IPS-18c (cell line): ENCODE results near the gene USP37.

Source experiments
- H3K4me3 ChIP-seq: 2 replicates; pipeline ENCODE4 v1.7.0; 2013; ENCODE audit warnings: low read depth, mild to moderate bottlenecking, low read length, moderate library complexity; ENCODE audit not compliant: insufficient read depth
- H3K9me3 ChIP-seq: one replicate; pipeline ENCODE4 v1.6.1; 2013; ENCODE audit warnings: mild to moderate bottlenecking, low read length, moderate library complexity; ENCODE audit not compliant: control insufficient read depth, insufficient read depth

Gene USP37

GRCh38 chr2:218452079-218452478, 116.1 kb downstream of the USP37 start:
- H3K9me3 ChIP-seq: no peaks in the 10 kb centered on the region
- no peak overlapping the region for H3K4me3 ChIP-seq

GRCh38 chr2:218448934-218449333, 119.2 kb downstream of the USP37 start:
- no peak overlapping the region for H3K4me3 ChIP-seq
- no peaks in the 10 kb centered on the region for H3K9me3 ChIP-seq

GRCh38 chr2:218447072-218447471, 121.1 kb downstream of the USP37 start:
- Histone ChIP-seq H3K9me3 (no peaks in the 10 kb centered on the region), H3K4me3 (no peak overlapping the region)

- no peaks in the 10 kb centered on the region for H3K9me3 ChIP-seq
Observed at GRCh38 chr2:218446547-218446946, 121.6 kb downstream of the USP37 start.

GRCh38 chr2:218445602-218446001, 122.5 kb downstream of the USP37 start:
- no peak overlapping the region for H3K4me3 ChIP-seq
- H3K9me3 ChIP-seq: no peaks in the 10 kb centered on the region

More at GRCh38 chr2:218446547-218446946, 121.6 kb downstream of the USP37 start:
- no peak overlapping the region for H3K4me3 ChIP-seq

- Histone ChIP-seq H3K4me3 (no peak overlapping the region), H3K9me3 (no peaks in the 10 kb centered on the region)
Observed at GRCh38 chr2:218444692-218445357, 123.3 kb downstream of the USP37 start.

GRCh38 chr2:218438596-218438995, 129.6 kb downstream of the USP37 start:
- Histone ChIP-seq H3K9me3 (peaks cover 3% of the 10 kb centered on the region), H3K4me3 (no peak overlapping the region)

- peaks cover 3% of the 10 kb centered on the region for H3K9me3 ChIP-seq
- H3K4me3 ChIP-seq: no peak overlapping the region
Observed at GRCh38 chr2:218437969-218438368, 130.2 kb downstream of the USP37 start.

GRCh38 chr2:218436992-218437391, 131.2 kb downstream of the USP37 start:
- peaks cover 3% of the 10 kb centered on the region for H3K9me3 ChIP-seq
- H3K4me3 ChIP-seq: no peak overlapping the region

- no peak overlapping the region for H3K4me3 ChIP-seq
Observed at GRCh38 chr2:218435003-218435982, 132.9 kb downstream of the USP37 start.

GRCh38 chr2:218434456-218434855, 133.7 kb downstream of the USP37 start:
- Histone ChIP-seq H3K4me3 (no peak overlapping the region), H3K9me3 (peaks cover 3% of the 10 kb centered on the region)

More at GRCh38 chr2:218435003-218435982, 132.9 kb downstream of the USP37 start:
- H3K9me3 ChIP-seq: peaks cover 3% of the 10 kb centered on the region

GRCh38 chr2:218432676-218433365, 135.3 kb downstream of the USP37 start:
- H3K4me3 ChIP-seq: no peak overlapping the region
- H3K9me3 ChIP-seq: peaks cover 3% of the 10 kb centered on the region

GRCh38 chr2:218431878-218432277, 136.3 kb downstream of the USP37 start:
- peaks cover 3% of the 10 kb centered on the region for H3K9me3 ChIP-seq
- no peak overlapping the region for H3K4me3 ChIP-seq

- Histone ChIP-seq H3K9me3 (peaks cover 3% of the 10 kb centered on the region), H3K4me3 (no peak overlapping the region)
Observed at GRCh38 chr2:218430721-218431120, 137.4 kb downstream of the USP37 start.

- H3K9me3 ChIP-seq: peaks cover 3% of the 10 kb centered on the region
- H3K4me3 ChIP-seq: no peak overlapping the region
Observed at GRCh38 chr2:218429911-218430692, 138.0 kb downstream of the USP37 start.

- H3K9me3 ChIP-seq: no peaks in the 10 kb centered on the region
- no peak overlapping the region for H3K4me3 ChIP-seq
Observed at GRCh38 chr2:218428846-218429558, 139.1 kb downstream of the USP37 start.
